ENCODE measurements around the gene SGF29.
"Not testable (repeated sequence)": the region's sequence is repeated elsewhere in the genome, so short reads cannot be mapped to it uniquely, and the experiment has no call there.

DNA sequence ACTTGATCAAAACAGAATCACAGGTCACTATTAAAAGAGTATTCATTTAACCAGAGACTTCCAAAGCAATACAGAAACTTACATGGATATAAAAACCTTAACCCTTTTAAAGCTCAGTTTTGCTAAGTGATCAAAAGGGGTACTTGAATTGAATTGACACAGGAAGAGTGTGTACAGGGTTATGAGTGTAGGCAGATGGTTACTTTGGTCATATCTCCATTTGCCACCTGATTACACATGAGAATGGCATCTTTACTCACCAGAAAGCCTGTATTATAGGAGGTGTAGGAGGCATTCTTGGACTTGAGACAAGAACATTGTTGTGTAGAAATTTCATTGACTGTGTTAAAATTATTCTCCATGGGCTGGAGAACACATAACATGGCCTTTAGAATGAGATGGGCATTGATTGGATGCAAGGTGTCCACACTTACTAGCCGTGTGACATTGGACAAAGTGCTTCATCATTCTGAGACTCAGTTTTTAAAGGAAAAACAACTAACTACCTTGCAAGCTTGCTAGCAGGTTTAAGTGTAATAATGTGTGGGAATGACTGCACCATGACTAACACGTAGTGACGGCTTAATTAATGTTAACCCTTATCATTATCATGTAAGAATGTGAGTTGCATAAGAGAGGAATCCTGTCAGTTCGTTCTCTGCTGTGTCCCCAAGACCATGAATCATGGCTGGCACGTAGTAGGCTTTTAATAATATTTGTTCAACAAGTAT is 82.5 kb downstream of the SGF29 start:
- TF ChIP-seq, protein P1, sequence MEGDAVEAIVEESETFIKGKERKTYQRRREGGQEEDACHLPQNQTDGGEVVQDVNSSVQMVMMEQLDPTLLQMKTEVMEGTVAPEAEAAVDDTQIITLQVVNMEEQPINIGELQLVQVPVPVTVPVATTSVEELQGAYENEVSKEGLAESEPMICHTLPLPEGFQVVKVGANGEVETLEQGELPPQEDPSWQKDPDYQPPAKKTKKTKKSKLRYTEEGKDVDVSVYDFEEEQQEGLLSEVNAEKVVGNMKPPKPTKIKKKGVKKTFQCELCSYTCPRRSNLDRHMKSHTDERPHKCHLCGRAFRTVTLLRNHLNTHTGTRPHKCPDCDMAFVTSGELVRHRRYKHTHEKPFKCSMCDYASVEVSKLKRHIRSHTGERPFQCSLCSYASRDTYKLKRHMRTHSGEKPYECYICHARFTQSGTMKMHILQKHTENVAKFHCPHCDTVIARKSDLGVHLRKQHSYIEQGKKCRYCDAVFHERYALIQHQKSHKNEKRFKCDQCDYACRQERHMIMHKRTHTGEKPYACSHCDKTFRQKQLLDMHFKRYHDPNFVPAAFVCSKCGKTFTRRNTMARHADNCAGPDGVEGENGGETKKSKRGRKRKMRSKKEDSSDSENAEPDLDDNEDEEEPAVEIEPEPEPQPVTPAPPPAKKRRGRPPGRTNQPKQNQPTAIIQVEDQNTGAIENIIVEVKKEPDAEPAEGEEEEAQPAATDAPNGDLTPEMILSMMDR (conservative IDR thresholded peaks at IDR 0.05): not testable (repeated sequence)
- TF ChIP-seq EZH2 (IDR thresholded peaks at IDR 0.05; ENCODE audit: low read depth): not testable (repeated sequence)

Data from PC-9 (cell line).